K562 (cell line): ENCODE data around the gene RALGPS1. TPM values are rescaled to one million over a fixed set of nuclear protein-coding genes. Genes with fewer than 3 reads are reported as not detected.

Experiments
- CREB1 ChIP-seq, 2 experiments: sonication (generic) in 1 of 2; formaldehyde crosslinking in 1 of 2; IDR thresholded peaks; 2 replicates each; pipeline versions ENCODE4 v1.6.1 to v1.8.0; 2012 to 2022; ENCODE audit warnings: inconsistent platforms in 1 of 2, mild to moderate bottlenecking in 1 of 2, missing genetic modification reagents in 1 of 2, moderate library complexity in 1 of 2
- CTBP1 ChIP-seq: fragments of 450-650 bp; IDR thresholded peaks from 2 replicates; pipeline ENCODE4 v1.6.1; 2016; ENCODE audit warnings: borderline replicate concordance
- HDAC1 ChIP-seq, 2 experiments: fragments of 450-650 bp; IDR thresholded peaks; 2 replicates each; pipeline ENCODE4 v1.6.1; 2016 to 2017; ENCODE audit warnings: inconsistent platforms in 1 of 2, mild to moderate bottlenecking in 1 of 2, moderate library complexity in 1 of 2
- KLF13 ChIP-seq: fragments of 450-650 bp; IDR thresholded peaks from 2 replicates; pipeline ENCODE4 v1.6.1; 2016; ENCODE audit warnings: missing genetic modification characterization, low read depth, mild to moderate bottlenecking, missing compliant biosample characterization, moderate library complexity, borderline replicate concordance
- NR2C2 ChIP-seq, 2 experiments: fragments of 200-800 bp in 1 of 2; sonication (Bioruptor generic) in 1 of 2; sonication (generic) in 1 of 2; formaldehyde crosslinking in 1 of 2; IDR thresholded peaks; 2 replicates each; pipeline versions ENCODE4 v1.6.1 to v1.8.0; 2016 to 2022; ENCODE audit warnings: mild to moderate bottlenecking in 1 of 2, missing compliant biosample characterization in 1 of 2, missing genetic modification characterization in 1 of 2, missing genetic modification reagents in 1 of 2
- PHF20 ChIP-seq: fragments of 450-650 bp; IDR thresholded peaks from 2 replicates; pipeline ENCODE4 v1.6.1; 2018; ENCODE audit not compliant: partially characterized antibody
- PHF8 ChIP-seq: fragments of 200-600 bp; sonication (generic); IDR thresholded peaks from 2 replicates; pipeline ENCODE4 v1.6.1; 2012; ENCODE audit warnings: mixed run types, mild to moderate bottlenecking, inconsistent platforms, low read length, moderate library complexity, borderline replicate concordance
- SREBF2 ChIP-seq: sonication (generic); formaldehyde crosslinking; IDR thresholded peaks from 2 replicates; pipeline ENCODE4 v1.4.0; 2020; ENCODE audit warnings: mild to moderate bottlenecking, missing genetic modification reagents
- TAF7 ChIP-seq: fragments of 450-650 bp; IDR thresholded peaks from 2 replicates; pipeline ENCODE4 v1.6.1; 2016; ENCODE audit warnings: missing genetic modification characterization, missing compliant biosample characterization
- ZNF133 ChIP-seq: fragments of 250-450 bp; sonication (Bioruptor Pico); IDR thresholded peaks from 2 replicates; pipeline ENCODE4 v1.4.0; 2020; ENCODE audit warnings: mild to moderate bottlenecking
- ZNF274 ChIP-seq: IDR thresholded peaks from 2 replicates; pipeline ENCODE4 v1.6.1; 2011; ENCODE audit warnings: low read depth, mild to moderate bottlenecking, low read length, moderate library complexity, borderline replicate concordance
- polyA plus RNA-seq, 8 experiments: library from polyadenylated mRNA; depleted of rRNA in 4 of 8; stranded (reverse) in 5 of 8; unstranded in 3 of 8; fragments of >200 nt; fragmentation: Nextera tagmentation in 2 of 8; fragmentation: Illumina TruSeq in 1 of 8; extraction: Ambion mirVana in 2 of 8; extraction: Trizol in 1 of 8; gene quantifications; 2 replicates each; pipeline versions ENCODE4 v1.2.1 to v1.2.3, GENCODE V29; 2011 to 2014; ENCODE audit warnings: inconsistent platforms in 1 of 8, missing spikeins in 1 of 8
- total RNA-seq, 7 experiments: library from RNA; depleted of rRNA in 6 of 7; stranded (reverse); fragments of >200 nt in 6 of 7; fragmentation: Illumina TruSeq in 2 of 7; extraction: Trizol in 2 of 7; gene quantifications; 2 replicates each; pipeline versions ENCODE4 v1.2.1 to v1.2.3, GENCODE V29; 2011 to 2021; ENCODE audit warnings: low replicate concordance in 1 of 7
- TF ChIP-seq, protein P1 (sequence below): sonication (generic); formaldehyde crosslinking; IDR thresholded peaks from 2 replicates; pipeline ENCODE4 v1.8.1; 2023; ENCODE audit warnings: mild to moderate bottlenecking, missing genetic modification reagents

The RALGPS1 gene
- total and polyA plus RNA-seq, 9 of the 15 experiments (the other 6 are each of a cell fraction or from before 2014, with no cell fraction given), result 0.04 to 2.6 (median 1.5) TPM

DNA sequence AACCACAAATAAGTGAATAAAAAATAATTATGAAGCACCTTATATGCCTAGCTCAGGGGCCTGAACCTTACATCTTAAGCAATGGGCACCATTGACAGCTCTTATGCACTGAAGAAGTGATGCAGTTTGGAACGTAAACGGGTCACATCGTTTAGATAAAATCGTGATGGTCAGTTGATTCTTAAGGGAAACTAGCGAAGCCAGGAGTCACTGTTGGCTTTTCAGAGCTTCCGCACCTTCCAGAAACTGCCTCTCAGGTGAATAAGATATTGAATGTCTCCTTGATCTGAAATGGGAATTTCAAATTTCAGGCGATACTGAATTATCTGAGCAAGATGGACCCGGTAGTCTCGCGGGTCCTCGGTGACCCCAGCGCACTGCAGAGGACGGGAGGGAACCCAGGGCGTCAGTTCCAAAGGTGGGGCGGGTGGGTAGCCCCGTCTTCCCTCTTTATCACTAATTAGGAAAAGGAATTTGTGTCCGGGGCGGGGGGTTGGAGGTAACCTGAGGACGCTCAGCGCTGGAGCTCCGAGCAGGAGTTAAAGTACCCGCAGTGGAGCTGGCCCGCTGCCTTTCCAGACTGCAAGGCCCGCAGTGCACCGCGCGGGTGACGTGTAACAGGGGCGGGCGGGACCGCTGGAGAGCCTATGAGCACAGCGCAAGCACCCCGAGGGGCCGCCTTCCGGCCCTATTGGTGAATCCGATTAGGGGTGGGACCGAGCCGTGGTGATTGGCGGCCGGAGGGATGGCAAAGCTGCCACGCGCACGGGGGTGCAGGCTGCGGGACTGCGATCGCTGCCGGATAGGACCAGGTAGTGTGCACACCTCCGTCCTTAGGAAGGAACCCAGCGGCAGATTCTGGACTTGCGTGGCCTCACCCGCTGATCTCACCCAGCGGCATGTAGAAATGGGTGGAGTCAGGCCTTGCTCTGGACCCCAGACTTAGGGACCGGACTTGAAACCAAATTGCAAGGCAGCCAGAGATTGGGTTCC lies 330.3 kb downstream of the RALGPS1 start (continued):
- TF ChIP-seq PHF20 (peak; percentile 18), ZNF274 (no peak), HDAC1 (IDR thresholded peaks at IDR 0.05) (no peak), SREBF2 (CRISPR knock-in tag) (0 out of 2 replicates have a peak, but pooled peaks have one; percentile 30), CREB1 (IDR thresholded peaks at IDR 0.05) (peak; percentile 91), CREB1 (CRISPR knock-in tag; IDR thresholded peaks at IDR 0.05) (peak; percentile 91), CTBP1 (0 out of 2 replicates have a peak, but pooled peaks have one; percentile 32), NR2C2 (CRISPR knock-in tag; IDR thresholded peaks at IDR 0.05) (no peak), NR2C2 (tag; IDR thresholded peaks at IDR 0.05) (peak; percentile 80), TAF7 (tag) (peak; percentile 41; the same call in 1 of the 2 replicates), KLF13 (tag) (no peak), PHF8 (peak; percentile 73), ZNF133 (CRISPR knock-in tag) (no peak)
- TF ChIP-seq, protein P1, sequence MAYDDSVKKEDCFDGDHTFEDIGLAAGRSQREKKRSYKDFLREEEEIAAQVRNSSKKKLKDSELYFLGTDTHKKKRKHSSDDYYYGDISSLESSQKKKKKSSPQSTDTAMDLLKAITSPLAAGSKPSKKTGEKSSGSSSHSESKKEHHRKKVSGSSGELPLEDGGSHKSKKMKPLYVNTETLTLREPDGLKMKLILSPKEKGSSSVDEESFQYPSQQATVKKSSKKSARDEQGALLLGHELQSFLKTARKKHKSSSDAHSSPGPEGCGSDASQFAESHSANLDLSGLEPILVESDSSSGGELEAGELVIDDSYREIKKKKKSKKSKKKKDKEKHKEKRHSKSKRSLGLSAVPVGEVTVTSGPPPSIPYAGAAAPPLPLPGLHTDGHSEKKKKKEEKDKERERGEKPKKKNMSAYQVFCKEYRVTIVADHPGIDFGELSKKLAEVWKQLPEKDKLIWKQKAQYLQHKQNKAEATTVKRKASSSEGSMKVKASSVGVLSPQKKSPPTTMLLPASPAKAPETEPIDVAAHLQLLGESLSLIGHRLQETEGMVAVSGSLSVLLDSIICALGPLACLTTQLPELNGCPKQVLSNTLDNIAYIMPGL (CRISPR knock-in tag), result no peak
